ENCODE data around the gene SYNJ1. TPM values are rescaled to one million over a fixed set of nuclear protein-coding genes. Genes with fewer than 3 reads are reported as not detected.

SYNJ1 gene
- total and polyA plus RNA-seq, 10 of the 15 experiments (the other 5 are each of a cell fraction or from before 2014, with no cell fraction given): 1.2 to 7.0 (median 3.5) TPM

DNA sequence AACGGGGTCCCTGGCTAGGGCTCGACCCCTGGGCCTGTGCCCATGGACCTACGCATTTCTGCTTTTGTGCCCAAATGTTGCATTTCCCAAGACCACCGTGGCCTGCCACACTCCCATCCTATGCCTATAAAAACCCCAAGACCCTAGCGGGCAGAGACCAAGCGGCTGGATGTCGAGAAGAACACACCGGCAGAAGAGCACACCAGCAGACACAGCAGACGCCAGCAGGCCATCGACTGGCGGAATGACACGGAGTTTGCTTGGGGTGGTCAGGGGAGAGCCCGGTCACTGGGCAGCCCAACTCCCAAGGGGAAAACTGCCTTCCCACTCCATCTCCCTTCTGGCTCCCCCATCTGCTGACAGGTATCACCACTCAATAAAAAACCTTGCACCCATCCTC lies 146.9 kb downstream of the SYNJ1 start:
- ChIA-PET POLR2A (interaction anchor here (0.6 kb wide), 1 partner anchor 1448 kb away, joined by 6 read pairs; no protein-coding TSS in a partner anchor), SMC1A (ENCODE audit: uncharacterized antibody, unreplicated experiment) (interaction anchor here (1.3 kb wide), 1 partner anchor 189 kb away, joined by 3 read pairs; no protein-coding TSS in a partner anchor), CTCF (no interaction called here), RAD21 (ENCODE audit: unreplicated experiment) (no interaction called here)
- H4K20me1 ChIP-seq (ENCODE audit: control insufficient read depth, insufficient read depth): no peaks in the 10 kb centered on the region
- no TSS peak for BruUV-seq (replicated peaks)
- no peak overlapping the region for H3K4me2 ChIP-seq (ENCODE audit: control insufficient read depth, insufficient read depth)
- H3K27ac ChIP-seq (ENCODE audit: control insufficient read depth, insufficient read depth): no peak overlapping the region
- intact Hi-C loops (cut with micrococcal nuclease; ENCODE audit: unreplicated experiment) (no loop called here), in situ Hi-C loops (cut with MboI) (no loop called here)
- no peaks in the 10 kb centered on the region for H3K79me2 ChIP-seq (ENCODE audit: control insufficient read depth, insufficient read depth, low read length)
- WGBS (ENCODE audit: insufficient coverage, insufficient replicate concordance, low lambda C conversion rate, missing lambda C conversion rate): 69% methylated on average over 13 of the region's 13 CpGs
- no peak for ATAC-seq
- H3K36me3 ChIP-seq (ENCODE audit: control insufficient read depth in 2 of 2, insufficient read depth in 2 of 2, low read length in 1 of 2): no peaks in the 10 kb centered on the region
- no peaks in the 10 kb centered on the region; a peak in 1 of 4 replicates for H3K27me3 ChIP-seq (replicated peaks in 1 of 2; ENCODE audit: control insufficient read depth in 2 of 2, insufficient read depth in 2 of 2, low read length in 1 of 2)
- H3K9ac ChIP-seq (ENCODE audit: control insufficient read depth, insufficient read depth, low read length): no peak overlapping the region
- TF ChIP-seq SREBF2 (IDR thresholded peaks at IDR 0.05; ENCODE audit: low read length) (no peak), EGR1 (IDR thresholded peaks at IDR 0.05; ENCODE audit: borderline replicate concordance in 1 of 2, low read depth in 2 of 2, low read length in 2 of 2) (no peak), CBX3 (IDR thresholded peaks at IDR 0.05; ENCODE audit: borderline replicate concordance, low read depth) (no peak), MEF2A (IDR thresholded peaks at IDR 0.05; ENCODE audit: insufficient read depth, low read depth, low read length) (no peak)
- TF ChIP-seq, protein P1, sequence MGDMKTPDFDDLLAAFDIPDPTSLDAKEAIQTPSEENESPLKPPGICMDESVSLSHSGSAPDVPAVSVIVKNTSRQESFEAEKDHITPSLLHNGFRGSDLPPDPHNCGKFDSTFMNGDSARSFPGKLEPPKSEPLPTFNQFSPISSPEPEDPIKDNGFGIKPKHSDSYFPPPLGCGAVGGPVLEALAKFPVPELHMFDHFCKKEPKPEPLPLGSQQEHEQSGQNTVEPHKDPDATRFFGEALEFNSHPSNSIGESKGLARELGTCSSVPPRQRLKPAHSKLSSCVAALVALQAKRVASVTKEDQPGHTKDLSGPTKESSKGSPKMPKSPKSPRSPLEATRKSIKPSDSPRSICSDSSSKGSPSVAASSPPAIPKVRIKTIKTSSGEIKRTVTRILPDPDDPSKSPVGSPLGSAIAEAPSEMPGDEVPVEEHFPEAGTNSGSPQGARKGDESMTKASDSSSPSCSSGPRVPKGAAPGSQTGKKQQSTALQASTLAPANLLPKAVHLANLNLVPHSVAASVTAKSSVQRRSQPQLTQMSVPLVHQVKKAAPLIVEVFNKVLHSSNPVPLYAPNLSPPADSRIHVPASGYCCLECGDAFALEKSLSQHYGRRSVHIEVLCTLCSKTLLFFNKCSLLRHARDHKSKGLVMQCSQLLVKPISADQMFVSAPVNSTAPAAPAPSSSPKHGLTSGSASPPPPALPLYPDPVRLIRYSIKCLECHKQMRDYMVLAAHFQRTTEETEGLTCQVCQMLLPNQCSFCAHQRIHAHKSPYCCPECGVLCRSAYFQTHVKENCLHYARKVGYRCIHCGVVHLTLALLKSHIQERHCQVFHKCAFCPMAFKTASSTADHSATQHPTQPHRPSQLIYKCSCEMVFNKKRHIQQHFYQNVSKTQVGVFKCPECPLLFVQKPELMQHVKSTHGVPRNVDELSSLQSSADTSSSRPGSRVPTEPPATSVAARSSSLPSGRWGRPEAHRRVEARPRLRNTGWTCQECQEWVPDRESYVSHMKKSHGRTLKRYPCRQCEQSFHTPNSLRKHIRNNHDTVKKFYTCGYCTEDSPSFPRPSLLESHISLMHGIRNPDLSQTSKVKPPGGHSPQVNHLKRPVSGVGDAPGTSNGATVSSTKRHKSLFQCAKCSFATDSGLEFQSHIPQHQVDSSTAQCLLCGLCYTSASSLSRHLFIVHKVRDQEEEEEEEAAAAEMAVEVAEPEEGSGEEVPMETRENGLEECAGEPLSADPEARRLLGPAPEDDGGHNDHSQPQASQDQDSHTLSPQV (IDR thresholded peaks at IDR 0.05): no peak
- TF ChIP-seq, protein P2, sequence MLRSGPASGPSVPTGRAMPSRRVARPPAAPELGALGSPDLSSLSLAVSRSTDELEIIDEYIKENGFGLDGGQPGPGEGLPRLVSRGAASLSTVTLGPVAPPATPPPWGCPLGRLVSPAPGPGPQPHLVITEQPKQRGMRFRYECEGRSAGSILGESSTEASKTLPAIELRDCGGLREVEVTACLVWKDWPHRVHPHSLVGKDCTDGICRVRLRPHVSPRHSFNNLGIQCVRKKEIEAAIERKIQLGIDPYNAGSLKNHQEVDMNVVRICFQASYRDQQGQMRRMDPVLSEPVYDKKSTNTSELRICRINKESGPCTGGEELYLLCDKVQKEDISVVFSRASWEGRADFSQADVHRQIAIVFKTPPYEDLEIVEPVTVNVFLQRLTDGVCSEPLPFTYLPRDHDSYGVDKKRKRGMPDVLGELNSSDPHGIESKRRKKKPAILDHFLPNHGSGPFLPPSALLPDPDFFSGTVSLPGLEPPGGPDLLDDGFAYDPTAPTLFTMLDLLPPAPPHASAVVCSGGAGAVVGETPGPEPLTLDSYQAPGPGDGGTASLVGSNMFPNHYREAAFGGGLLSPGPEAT (IDR thresholded peaks at IDR 0.05; ENCODE audit: low read depth): no peak
- TF ChIP-seq, protein P3, sequence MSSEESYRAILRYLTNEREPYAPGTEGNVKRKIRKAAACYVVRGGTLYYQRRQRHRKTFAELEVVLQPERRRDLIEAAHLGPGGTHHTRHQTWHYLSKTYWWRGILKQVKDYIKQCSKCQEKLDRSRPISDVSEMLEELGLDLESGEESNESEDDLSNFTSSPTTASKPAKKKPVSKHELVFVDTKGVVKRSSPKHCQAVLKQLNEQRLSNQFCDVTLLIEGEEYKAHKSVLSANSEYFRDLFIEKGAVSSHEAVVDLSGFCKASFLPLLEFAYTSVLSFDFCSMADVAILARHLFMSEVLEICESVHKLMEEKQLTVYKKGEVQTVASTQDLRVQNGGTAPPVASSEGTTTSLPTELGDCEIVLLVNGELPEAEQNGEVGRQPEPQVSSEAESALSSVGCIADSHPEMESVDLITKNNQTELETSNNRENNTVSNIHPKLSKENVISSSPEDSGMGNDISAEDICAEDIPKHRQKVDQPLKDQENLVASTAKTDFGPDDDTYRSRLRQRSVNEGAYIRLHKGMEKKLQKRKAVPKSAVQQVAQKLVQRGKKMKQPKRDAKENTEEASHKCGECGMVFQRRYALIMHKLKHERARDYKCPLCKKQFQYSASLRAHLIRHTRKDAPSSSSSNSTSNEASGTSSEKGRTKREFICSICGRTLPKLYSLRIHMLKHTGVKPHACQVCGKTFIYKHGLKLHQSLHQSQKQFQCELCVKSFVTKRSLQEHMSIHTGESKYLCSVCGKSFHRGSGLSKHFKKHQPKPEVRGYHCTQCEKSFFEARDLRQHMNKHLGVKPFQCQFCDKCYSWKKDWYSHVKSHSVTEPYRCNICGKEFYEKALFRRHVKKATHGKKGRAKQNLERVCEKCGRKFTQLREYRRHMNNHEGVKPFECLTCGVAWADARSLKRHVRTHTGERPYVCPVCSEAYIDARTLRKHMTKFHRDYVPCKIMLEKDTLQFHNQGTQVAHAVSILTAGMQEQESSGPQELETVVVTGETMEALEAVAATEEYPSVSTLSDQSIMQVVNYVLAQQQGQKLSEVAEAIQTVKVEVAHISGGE (CRISPR knock-in tag; IDR thresholded peaks at IDR 0.05): no peak
- TF ChIP-seq, protein P4, sequence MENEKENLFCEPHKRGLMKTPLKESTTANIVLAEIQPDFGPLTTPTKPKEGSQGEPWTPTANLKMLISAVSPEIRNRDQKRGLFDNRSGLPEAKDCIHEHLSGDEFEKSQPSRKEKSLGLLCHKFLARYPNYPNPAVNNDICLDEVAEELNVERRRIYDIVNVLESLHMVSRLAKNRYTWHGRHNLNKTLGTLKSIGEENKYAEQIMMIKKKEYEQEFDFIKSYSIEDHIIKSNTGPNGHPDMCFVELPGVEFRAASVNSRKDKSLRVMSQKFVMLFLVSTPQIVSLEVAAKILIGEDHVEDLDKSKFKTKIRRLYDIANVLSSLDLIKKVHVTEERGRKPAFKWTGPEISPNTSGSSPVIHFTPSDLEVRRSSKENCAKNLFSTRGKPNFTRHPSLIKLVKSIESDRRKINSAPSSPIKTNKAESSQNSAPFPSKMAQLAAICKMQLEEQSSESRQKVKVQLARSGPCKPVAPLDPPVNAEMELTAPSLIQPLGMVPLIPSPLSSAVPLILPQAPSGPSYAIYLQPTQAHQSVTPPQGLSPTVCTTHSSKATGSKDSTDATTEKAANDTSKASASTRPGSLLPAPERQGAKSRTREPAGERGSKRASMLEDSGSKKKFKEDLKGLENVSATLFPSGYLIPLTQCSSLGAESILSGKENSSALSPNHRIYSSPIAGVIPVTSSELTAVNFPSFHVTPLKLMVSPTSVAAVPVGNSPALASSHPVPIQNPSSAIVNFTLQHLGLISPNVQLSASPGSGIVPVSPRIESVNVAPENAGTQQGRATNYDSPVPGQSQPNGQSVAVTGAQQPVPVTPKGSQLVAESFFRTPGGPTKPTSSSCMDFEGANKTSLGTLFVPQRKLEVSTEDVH (IDR thresholded peaks at IDR 0.05; ENCODE audit: low read depth, partially characterized antibody): no peak
- TF ChIP-seq, protein P5, sequence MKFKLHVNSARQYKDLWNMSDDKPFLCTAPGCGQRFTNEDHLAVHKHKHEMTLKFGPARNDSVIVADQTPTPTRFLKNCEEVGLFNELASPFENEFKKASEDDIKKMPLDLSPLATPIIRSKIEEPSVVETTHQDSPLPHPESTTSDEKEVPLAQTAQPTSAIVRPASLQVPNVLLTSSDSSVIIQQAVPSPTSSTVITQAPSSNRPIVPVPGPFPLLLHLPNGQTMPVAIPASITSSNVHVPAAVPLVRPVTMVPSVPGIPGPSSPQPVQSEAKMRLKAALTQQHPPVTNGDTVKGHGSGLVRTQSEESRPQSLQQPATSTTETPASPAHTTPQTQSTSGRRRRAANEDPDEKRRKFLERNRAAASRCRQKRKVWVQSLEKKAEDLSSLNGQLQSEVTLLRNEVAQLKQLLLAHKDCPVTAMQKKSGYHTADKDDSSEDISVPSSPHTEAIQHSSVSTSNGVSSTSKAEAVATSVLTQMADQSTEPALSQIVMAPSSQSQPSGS (IDR thresholded peaks at IDR 0.05; ENCODE audit: low read length): no peak
- no peak for DNase-seq (ENCODE audit: low read depth, low spot score)
- no peak overlapping the region for H3K4me3 ChIP-seq
- no peak for FAIRE-seq
- H3K4me1 ChIP-seq (ENCODE audit: control insufficient read depth, insufficient read depth, low read length): no peaks in the 10 kb centered on the region
- no peaks in the 10 kb centered on the region for H3K9me3 ChIP-seq (replicated peaks; ENCODE audit: control insufficient read depth, insufficient read depth, low read length)
- H2AFZ ChIP-seq (ENCODE audit: control insufficient read depth, low read depth, low read length): no peak overlapping the region
